Spinal cord (tissue), 10 donors: ENCODE data around the gene IFT81. TPM values are rescaled to one million over a fixed set of nuclear protein-coding genes. Genes with fewer than 3 reads are reported as not detected.

Experiments
- DNase-seq, 6 donors: peaks; one replicate each; pipeline versions ENCODE4 v3.0.0 to v3.0.0-alpha.2; 2013 to 2015; ENCODE audit warnings: low spot score in 6 of 6, low read depth in 4 of 6
- H3K27ac ChIP-seq: one replicate; pipeline ENCODE4 v1.5.1; 2013; ENCODE audit warnings: low read depth, low read length, control low read depth
- H3K27me3 ChIP-seq: one replicate; pipeline ENCODE4 v1.6.1; 2013; ENCODE audit warnings: low read length; ENCODE audit not compliant: control insufficient read depth, insufficient read depth
- H3K36me3 ChIP-seq: one replicate; pipeline ENCODE4 v1.6.1; 2013; ENCODE audit warnings: low read length; ENCODE audit not compliant: control insufficient read depth, insufficient read depth
- H3K4me1 ChIP-seq: one replicate; pipeline ENCODE4 v1.6.1; 2013; ENCODE audit warnings: low read length; ENCODE audit not compliant: control insufficient read depth, insufficient read depth
- H3K4me3 ChIP-seq: one replicate; pipeline ENCODE4 v1.5.1; 2013; ENCODE audit warnings: low read depth, low read length, control low read depth
- H3K9me3 ChIP-seq: one replicate; pipeline ENCODE4 v1.6.1; 2013; ENCODE audit warnings: low read length; ENCODE audit not compliant: control insufficient read depth, insufficient read depth
- WGBS: methylation state at CpG from one replicate; pipeline ENCODE4 v1.1.5; 2013; ENCODE audit warnings: missing lambda C conversion rate; ENCODE audit not compliant: insufficient coverage; 5-methylcytosine and 5-hydroxymethylcytosine counted together
- polyA plus RNA-seq, 2 donors: library from polyadenylated mRNA; unstranded; fragments of 120-200 nt; gene quantifications; one replicate each; pipeline ENCODE4 v1.2.1, GENCODE V29; 2013; ENCODE audit not compliant: insufficient read length in 2 of 2
- total RNA-seq, 2 donors: library from RNA; depleted of rRNA in 1 of 2; stranded (reverse); fragments of 120-200 nt in 1 of 2; fragments of >200 nt in 1 of 2; gene quantifications; one replicate each; pipeline versions ENCODE4 v1.2.3 to v1.2.4, GENCODE V29; 2013 to 2014
- donor health status: healthy.

Gene IFT81
- total and polyA plus RNA-seq, 4 donors: 28.5 to 39.8 (median 35.8) TPM

DNA sequence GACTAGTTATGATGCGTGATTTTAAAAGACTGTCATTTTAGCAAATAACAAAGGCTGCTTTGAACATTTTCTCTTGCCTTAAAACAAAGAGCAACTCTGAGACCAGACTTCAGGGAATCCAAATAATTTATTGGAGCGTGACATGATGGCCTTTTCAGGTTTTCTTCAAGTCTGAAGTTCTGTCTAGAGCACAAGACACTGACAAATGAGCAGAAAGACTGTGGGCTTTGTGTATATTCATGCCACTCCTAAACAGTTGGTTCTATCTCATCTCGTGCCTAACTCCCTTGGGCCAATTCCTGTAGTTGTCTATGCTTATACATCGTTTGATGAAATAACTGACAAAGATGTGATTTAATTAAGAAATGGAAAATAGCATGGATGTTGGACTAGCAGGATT, 47.5 kb downstream of the IFT81 start:
- Histone ChIP-seq H3K4me1 (no peaks in the 10 kb centered on the region), H3K36me3 (peaks cover 20% of the 10 kb centered on the region), H3K27ac (no peak overlapping the region), H3K9me3 (no peaks in the 10 kb centered on the region), H3K4me3 (no peak overlapping the region), H3K27me3 (no peaks in the 10 kb centered on the region)
- peak in 2 of 6 donors; percentile 9 to 11 for DNase-seq
- 60% methylated on average over 1 of the region's 4 CpGs for WGBS

DNA sequence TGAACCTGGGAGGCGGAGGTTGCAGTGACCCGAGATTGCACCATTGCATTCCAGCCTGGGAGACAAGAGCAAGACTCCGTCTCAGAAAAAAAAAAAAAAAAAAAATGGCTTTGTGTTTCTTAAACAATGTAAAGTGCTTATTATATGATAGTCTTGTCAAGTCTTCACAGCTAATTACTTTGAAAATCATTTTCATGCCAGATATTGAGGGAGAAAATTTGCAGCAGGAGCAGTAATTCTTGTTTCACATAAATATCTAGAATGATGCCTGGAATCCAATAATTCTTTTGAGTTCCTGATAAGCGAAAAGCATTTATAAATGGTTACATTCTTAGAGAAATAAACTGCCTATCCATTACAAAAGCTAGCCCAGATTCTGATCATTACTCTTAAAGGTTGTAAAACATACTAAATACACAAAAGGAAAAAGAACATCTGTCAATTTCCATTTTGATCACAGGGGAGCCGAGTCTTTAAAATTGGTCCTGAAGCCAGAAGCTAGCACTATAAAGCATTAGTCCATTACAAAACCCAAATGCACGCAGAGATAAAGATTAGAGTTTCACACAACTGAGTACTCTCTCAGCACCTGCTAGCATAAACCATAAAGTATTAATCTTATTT, 50.3 kb downstream of the IFT81 start:
- Histone ChIP-seq H3K9me3 (no peaks in the 10 kb centered on the region), H3K4me1 (no peaks in the 10 kb centered on the region), H3K36me3 (peaks cover 12% of the 10 kb centered on the region), H3K27ac (no peak overlapping the region), H3K4me3 (no peak overlapping the region), H3K27me3 (no peaks in the 10 kb centered on the region)
- no CpG with 5 or more reads among the region's 6 CpGs for WGBS
- peak in 1 of 6 donors; percentile 76 for DNase-seq

DNA sequence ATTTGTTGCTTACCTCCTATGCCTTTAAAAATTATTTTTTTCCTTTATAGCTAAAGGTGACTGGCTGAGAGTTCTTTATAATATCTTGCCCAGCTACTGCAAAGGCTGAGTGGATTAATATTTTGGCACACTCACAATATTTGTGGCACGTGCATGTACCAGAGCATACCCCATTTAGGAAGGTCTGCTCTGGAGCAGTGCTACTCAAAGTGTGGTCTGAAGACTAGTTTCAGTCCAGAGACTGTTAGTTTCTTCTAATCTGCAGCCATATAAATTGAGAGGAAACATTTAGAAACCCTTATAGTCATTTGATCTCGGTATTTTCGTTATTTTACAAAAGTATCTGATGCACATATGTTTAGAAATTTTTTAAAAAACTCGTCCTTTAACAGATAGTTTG, 51.0 kb downstream of the IFT81 start:
- H3K4me3 ChIP-seq: no peak overlapping the region
- no peak overlapping the region for H3K27ac ChIP-seq
- H3K27me3 ChIP-seq: no peaks in the 10 kb centered on the region
- H3K9me3 ChIP-seq: no peaks in the 10 kb centered on the region
- no peaks in the 10 kb centered on the region for H3K4me1 ChIP-seq
- no peak for DNase-seq
- H3K36me3 ChIP-seq: peaks cover 9% of the 10 kb centered on the region
- 80% methylated on average over 1 of the region's 4 CpGs for WGBS

DNA sequence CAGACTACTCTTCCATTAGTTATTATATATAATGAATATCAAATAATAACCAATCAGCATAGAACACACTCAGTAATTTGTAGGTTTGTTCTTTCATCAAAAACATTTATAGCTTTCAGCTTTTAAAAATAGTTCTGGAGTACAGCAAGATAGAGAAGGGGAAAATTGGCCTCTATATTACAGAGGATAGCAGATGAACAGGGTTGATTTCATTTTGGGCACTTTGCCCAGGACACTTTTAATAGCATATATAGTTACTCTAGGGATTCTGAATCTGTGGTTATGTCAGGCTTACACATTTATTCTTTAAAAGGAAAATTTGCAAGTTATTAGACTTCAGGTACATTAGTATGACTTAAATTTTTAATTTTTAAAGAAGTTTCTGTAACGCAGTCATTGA, 52.6 kb downstream of the IFT81 start:
- Histone ChIP-seq H3K27me3 (no peaks in the 10 kb centered on the region), H3K4me1 (no peaks in the 10 kb centered on the region), H3K4me3 (no peak overlapping the region), H3K36me3 (peaks cover 11% of the 10 kb centered on the region), H3K27ac (no peak overlapping the region), H3K9me3 (no peaks in the 10 kb centered on the region)
- DNase-seq: peak in 2 of 6 donors; percentile 30 to 33
- WGBS: no CpG with 5 or more reads among the region's 1 CpG

DNA sequence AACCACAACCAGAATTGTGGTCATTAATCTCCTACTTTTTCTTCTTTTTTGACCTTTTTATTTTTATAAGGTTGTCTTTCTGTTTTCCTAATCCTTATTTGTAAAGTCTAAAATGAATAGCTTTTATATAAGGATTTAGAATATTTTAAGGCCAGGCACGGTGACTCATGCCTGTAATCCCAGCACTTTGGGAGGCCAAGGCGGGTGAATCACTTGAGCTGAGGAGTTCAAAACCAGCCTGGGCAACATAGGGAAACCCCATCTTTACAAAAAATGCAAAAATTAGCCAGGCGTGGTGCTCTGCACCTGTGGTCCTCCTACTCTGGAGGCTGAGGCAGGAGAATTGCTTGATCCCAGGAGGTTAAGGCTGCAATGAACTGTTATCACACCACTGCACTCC, 55.1 kb downstream of the IFT81 start:
- DNase-seq: no peak
- no peaks in the 10 kb centered on the region for H3K4me1 ChIP-seq
- no peaks in the 10 kb centered on the region for H3K9me3 ChIP-seq
- H3K4me3 ChIP-seq: no peak overlapping the region
- H3K36me3 ChIP-seq: peaks cover 6% of the 10 kb centered on the region
- WGBS: no CpG with 5 or more reads among the region's 3 CpGs
- H3K27ac ChIP-seq: no peak overlapping the region
- H3K27me3 ChIP-seq: no peaks in the 10 kb centered on the region

DNA sequence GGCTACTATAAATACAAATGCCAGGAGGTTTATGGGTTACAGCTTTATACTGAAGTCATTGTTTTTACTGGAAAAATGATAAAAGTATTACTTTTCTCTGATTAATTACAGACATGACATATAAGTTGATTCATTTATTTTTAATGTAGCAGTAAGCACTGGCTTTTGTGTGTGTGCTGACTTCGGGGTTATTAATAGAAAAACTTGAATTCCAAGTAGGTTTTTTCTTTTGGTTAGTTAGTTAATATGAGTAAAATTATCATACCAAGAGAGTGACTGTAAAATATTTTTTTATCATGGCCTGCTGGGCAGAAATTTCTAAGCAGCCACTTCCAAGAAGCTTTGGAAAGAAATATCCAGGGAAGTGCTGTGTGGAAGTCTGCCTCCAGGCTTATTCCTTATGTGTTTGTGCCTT, 56.4 kb downstream of the IFT81 start:
- no peak overlapping the region for H3K4me3 ChIP-seq
- no peak for DNase-seq
- no peak overlapping the region for H3K27ac ChIP-seq
- H3K27me3 ChIP-seq: no peaks in the 10 kb centered on the region
- H3K9me3 ChIP-seq: peaks cover 1% of the 10 kb centered on the region
- no peaks in the 10 kb centered on the region for H3K4me1 ChIP-seq
- WGBS: no CpG with 5 or more reads among the region's 1 CpG
- H3K36me3 ChIP-seq: peaks cover 13% of the 10 kb centered on the region

DNA sequence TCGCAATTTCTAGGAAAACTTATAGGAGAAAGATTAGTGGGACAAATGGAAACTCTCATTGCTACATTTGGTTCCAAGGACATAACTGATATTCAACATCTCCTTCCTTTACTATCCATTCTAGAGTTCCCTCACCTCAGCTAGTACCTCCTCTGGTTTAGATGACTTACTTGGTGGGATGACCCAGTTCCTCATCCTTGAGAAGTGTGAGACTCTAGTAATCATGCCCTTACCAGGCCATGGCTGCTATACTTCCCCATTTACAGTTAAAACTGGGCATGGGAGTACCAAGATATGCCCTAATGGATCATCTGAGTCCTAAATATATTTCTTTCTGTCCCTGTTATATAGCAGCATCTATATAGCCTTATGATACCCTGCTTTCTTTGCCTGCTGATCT, 58.1 kb downstream of the IFT81 start:
- H3K9me3 ChIP-seq: peaks cover 5% of the 10 kb centered on the region
- H3K4me3 ChIP-seq: no peak overlapping the region
- DNase-seq: no peak
- no peaks in the 10 kb centered on the region for H3K27me3 ChIP-seq
- no peaks in the 10 kb centered on the region for H3K4me1 ChIP-seq
- peaks cover 14% of the 10 kb centered on the region for H3K36me3 ChIP-seq
- no CpG with 5 or more reads among the region's 1 CpG for WGBS
- H3K27ac ChIP-seq: no peak overlapping the region

DNA sequence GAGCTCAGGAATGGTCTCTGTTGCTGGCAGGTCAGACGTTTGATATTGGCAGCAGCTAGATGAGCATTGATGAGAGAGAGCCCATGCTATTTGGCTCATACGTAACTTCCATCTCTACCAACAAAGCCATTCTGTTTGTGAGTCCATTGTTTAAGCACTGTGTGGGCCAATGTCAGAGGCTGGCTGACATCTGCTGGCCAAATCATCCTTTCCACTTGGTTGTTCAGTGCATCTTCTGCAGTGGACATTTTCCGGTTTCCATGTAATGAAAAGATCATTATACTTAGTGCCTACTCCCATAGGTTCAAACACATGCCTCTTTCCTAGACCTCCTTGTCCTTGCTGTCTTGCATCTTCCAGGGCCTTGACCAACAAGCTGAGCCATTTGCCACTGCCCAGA, 59.2 kb downstream of the IFT81 start:
- WGBS: 71% methylated on average over 1 of the region's 3 CpGs
- Histone ChIP-seq H3K36me3 (peaks cover 14% of the 10 kb centered on the region), H3K27me3 (no peaks in the 10 kb centered on the region), H3K4me1 (no peaks in the 10 kb centered on the region), H3K27ac (no peak overlapping the region), H3K4me3 (no peak overlapping the region), H3K9me3 (peaks cover 5% of the 10 kb centered on the region)
- no peak for DNase-seq

DNA sequence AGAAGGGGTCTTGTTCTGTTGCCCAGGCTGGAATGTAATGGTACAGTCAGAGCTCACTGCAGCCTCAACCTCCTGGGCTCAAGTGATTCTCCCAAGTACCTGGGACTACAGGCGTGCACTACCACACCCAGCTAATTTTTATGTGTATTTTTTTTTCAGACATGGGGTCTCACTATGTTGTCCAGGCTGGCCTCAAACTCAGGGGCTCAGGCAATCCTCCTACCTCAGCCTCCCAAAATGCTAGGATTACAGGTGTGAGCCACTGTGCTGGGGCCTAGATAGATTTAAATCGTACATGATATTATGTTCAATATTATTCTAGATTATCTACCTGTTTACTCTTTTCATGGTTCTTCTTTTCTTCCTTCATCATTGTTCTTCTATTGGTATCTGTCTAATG, 61.5 kb downstream of the IFT81 start:
- no peak for DNase-seq
- Histone ChIP-seq H3K36me3 (peaks cover 14% of the 10 kb centered on the region), H3K27me3 (no peaks in the 10 kb centered on the region), H3K4me3 (no peak overlapping the region), H3K27ac (no peak overlapping the region), H3K4me1 (no peaks in the 10 kb centered on the region), H3K9me3 (peaks cover 5% of the 10 kb centered on the region)
- no CpG with 5 or more reads among the region's 2 CpGs for WGBS

DNA sequence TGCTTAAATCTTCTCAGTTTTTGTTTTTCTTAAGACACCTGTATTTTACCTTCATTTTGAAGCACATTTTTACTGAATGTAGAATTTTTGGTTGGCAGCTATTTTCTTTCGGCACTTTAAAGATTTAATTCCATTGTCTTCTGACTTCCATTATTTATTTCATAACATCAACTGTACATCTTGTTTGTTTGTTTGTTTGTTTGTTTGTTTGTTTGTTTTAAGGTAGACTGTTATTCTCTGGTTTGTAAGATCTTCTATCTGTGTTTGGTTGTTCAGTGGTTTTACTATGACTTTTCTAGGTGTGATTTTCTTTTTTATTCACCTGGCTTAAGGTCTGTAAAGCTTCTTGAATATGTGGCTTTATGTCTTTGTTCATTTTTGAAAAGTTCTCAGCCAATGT, 61.9 kb downstream of the IFT81 start:
- no peaks in the 10 kb centered on the region for H3K4me1 ChIP-seq
- H3K4me3 ChIP-seq: no peak overlapping the region
- H3K36me3 ChIP-seq: peaks cover 16% of the 10 kb centered on the region
- H3K9me3 ChIP-seq: peaks cover 5% of the 10 kb centered on the region
- H3K27ac ChIP-seq: no peak overlapping the region
- no CpG with 5 or more reads among the region's 1 CpG for WGBS
- no peaks in the 10 kb centered on the region for H3K27me3 ChIP-seq
- no peak for DNase-seq
